Measurements from ENCODE around the gene KCNJ5.

Gene KCNJ5

GRCh38 chr11:128872094-128872493, 19.1 kb upstream of the KCNJ5 start:
- DNase-seq, result no peak

DNA sequence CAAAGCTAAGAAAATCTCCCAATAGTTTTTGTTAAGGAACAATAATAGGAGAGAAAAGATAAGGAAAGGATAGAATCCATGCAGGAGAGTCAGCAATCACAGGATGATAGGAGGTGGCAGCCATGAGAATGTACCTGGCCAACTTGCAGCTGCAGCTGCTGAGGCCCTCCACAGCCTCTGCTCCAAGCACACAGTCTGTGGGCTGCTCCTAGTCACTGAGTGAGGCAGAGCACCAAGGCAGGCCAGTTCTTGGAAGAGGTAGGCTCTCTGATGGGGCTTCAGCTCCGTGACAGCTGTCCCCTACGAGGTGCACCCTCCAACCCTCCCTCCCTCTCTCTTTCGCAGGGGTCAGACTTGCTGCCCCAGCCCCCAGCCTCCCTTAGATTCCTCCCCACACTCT, 18.6 kb upstream of the KCNJ5 start:
- DNase-seq, result no peak

- no peak for DNase-seq
Observed at GRCh38 chr11:128874427-128874826, 16.7 kb upstream of the KCNJ5 start.

DNA sequence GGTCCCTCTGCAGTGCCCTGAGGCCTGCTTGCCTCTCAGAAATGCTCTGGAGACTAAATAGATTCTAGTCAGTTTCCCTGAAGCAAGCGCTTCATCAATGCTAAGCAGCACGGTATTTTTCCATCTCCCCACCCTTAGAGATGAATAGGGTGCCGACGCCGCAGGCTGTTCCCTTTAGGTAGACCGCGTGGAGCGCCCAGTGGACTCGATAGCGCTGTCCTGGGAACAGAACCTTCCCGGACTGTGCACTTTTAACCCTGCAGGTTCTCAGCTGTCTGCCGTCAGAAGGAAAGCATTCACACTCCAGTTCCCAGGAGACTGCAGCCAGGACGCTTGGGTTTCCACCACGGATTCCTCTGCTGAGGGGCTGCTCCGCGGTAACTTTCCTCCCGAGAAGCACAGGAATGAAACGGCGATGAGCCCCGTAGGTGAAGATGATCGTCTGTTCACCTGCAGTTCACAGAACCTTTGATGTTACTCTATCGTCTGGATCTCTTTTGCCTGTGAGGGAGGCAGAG, 15.0 kb upstream of the KCNJ5 start:
- no peak for DNase-seq

GRCh38 chr11:128877726-128878125, 13.4 kb upstream of the KCNJ5 start:
- DNase-seq, result no peak

GRCh38 chr11:128878455-128878854, 12.7 kb upstream of the KCNJ5 start:
- DNase-seq, result no peak

GRCh38 chr11:128879817-128880216, 11.3 kb upstream of the KCNJ5 start:
- DNase-seq, result no peak

GRCh38 chr11:128881221-128881620, 9.9 kb upstream of the KCNJ5 start:
- DNase-seq, result no peak

DNA sequence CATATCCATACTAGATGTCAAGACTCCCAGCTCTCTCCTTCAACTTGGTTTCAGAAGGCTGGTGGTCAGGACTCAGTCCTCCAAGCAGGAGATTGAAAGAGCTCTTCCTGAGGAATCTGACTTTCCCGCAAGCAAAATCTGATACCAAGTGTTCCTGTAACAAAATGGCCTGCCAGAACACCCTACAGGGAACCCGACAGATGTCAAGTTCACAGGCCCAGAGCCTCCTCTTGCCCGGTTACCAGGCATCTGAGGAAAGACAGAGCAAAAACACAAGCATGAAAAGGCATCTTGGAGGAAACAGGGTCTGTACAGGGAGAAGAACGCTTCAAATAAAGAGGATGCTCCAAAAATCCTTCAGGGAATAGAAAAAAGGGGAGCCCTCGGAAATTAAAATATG, 8.7 kb upstream of the KCNJ5 start:
- DNase-seq, result no peak

DNA sequence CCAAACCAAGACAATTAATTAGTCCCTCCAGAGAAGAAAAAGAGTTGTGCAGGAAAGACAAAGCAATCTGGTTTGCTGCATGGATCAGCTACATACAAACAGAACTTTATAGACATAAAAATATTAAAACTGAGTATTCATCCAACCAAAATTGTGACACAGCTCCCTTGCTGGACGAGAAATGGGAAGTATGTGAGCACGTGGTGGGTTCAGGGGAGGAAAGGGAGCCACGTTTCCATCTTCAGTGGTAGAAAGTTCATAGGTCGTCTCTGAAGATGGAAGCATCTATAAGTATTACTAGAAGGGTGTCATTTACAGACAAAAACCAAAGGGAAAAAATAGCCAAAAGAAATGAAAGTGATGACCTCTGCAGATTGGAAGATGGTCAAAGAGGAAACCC, 7.1 kb upstream of the KCNJ5 start:
- no peak for DNase-seq

DNA sequence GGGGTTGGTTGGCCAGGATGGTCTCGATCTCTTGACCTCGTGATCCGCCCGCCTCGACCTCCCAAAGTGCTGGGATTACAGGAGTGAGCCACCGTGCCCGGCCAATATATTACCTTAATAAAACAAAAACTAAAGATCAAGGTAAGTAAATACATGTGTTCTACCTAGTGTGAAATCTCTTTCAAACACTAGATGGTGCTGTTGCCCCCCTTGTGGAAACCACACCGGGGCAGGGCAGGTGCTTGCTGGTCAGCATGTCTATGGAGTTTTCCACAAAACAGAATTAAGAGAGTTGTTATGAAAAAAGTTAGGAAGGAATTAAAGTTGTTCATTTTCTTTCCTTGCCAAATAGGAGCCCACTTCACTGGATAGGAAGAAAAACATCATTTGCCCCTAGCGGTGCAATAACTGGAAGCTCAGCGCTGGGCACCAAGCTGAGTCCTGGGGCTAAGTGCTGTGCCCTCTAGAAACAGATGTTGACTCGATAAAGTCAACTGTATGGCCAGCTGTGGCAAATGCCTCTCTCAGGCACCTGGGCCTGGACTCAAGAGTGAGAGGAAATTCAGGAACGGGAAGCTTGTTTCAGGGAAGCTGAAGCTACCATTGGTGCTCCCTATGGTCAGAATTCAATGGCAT, 6.3 kb upstream of the KCNJ5 start:
- DNase-seq, result no peak

- no peak for DNase-seq
Observed at GRCh38 chr11:128886406-128887124, 4.6 kb upstream of the KCNJ5 start.

DNA sequence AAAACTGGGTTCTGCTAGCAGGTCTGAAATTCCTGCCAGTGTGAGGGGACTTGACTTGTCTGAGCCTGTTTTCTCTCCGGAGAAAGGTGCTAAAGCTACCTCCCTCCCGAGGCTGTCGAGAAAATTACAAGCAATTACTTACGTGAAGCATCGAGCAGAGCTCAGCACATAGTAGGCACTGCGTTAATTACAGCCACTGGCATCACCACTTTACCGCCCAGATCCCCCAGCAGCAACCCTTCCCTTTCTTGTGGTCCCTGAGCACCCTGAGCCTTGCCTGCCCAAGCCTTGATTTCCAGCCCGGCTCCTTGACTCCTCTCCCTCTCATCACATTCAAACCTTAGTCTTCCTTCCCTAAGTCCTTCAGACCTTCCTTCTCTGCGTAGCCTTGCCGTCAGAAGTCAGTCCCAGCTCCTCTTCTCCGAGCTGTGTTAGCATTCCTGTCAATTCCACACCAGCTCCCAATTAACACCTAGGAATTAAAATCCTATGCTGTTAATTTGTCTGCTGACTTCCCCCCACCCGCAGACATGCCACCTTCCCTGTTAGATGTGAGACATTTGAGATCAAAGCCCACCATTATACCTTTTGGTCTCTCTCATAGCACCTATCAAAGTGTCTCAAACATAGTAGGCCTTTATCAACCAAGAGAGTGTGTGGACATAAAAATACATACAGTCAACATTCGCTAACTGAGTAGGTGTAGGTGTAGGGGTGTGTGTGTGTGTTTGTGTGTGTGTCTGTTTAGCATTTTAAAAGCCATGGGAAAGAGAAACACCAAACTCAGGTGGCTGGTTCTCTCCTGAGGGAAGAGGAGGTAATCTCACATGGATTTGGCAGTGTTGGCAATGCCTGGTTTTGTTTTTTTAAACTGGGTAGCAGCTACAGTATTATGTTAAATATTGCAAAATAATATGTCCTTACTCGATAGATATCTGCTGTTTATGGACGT, 2.8 kb upstream of the KCNJ5 start:
- DNase-seq, result no peak

DNA sequence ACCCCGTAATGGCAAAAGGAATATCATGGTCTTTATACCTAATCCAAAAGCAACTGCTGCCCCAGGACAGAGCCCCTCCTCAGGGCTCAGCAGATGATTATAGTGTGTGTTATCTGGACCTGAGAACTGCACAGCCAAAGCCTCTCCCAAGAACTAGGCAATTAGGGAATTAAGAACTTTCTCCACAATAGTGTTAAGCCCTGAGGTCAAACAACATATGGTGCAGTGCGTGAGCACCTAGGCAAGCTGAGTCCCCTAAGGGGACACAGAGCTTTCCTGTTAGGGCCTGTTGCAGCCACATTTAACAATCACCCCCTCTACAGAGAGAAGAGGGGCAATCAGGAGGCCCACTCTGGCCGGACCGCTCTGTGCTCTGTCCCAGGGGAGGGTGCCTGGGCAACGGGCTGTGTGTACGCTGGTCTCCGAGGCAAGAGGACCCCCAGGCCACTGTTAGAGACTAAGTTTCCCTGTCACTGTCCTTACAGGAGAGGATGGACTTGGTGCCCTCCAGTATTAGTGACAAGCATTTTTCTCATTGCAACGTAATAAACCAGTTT, 1.4 kb upstream of the KCNJ5 start:
- DNase-seq, result peak; percentile 20

DNA sequence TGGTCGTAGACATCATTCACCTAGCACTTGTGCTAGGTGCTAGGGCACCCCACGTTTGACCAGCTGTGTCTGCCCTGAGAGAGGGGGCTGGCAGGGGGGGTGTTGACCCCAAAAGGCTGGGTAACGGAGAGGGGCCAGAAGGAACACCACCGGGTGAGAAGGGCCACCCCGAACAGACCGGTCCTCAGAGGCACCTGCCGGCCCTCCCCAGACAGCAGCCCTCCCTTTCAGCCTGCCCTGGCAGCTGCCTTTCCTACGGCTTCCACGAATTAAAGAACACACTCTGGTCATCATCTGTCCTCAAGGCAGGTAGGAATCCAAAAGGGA, 977 bp upstream of the KCNJ5 start:
- no peak for DNase-seq

- DNase-seq, result no peak
Observed at GRCh38 chr11:128891913-128892398, 800 bp downstream of the KCNJ5 start.

DNA sequence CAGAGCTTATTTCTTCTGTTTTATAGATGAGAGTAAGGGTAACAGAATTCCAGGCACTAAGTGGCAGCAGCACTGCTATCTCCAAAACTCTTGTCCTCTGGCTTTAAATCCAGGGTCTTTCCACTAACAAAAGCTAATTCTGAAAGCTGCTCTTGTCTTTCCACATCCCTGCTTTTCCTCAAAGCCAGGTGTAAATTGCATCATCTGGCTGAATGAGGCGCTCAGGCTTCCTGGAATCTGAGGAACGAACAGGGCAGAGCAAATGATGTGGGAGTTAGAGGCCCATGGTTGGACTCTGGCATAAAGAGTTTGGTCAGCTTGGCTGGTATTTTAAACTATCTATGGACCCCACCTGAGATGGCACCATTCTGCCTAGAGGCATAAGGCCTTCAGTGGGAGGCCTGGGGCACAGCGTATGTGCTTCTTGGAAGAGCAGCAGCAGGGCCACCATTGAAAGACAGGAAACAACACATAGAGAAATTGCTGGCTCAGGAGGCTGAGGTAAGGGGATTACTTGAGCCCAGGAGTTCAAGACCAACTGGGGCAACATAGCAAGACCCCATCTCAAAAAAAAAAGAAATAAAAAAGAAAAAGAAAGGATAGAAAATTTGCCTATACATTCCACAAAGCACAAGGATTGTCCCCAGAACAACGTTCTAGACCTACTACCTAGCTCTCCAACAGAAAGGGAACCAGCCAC, 1.9 kb downstream of the KCNJ5 start:
- DNase-seq, result no peak

- no peak for DNase-seq
Observed at GRCh38 chr11:128893578-128894285, 2.6 kb downstream of the KCNJ5 start.

- DNase-seq, result no peak
Observed at GRCh38 chr11:128894286-128894681, 3.1 kb downstream of the KCNJ5 start.

- no peak for DNase-seq
Observed at GRCh38 chr11:128894685-128895084, 3.5 kb downstream of the KCNJ5 start.

- DNase-seq, result no peak
Observed at GRCh38 chr11:128895526-128895925, 4.4 kb downstream of the KCNJ5 start.

GRCh38 chr11:128896356-128896755, 5.2 kb downstream of the KCNJ5 start:
- no peak for DNase-seq

Data from NCI-H524 treated with DMSO at 0.1 percent for 48 hours (cell line).